ENCODE measurements around the gene PTK6.

PTK6 gene

DNA sequence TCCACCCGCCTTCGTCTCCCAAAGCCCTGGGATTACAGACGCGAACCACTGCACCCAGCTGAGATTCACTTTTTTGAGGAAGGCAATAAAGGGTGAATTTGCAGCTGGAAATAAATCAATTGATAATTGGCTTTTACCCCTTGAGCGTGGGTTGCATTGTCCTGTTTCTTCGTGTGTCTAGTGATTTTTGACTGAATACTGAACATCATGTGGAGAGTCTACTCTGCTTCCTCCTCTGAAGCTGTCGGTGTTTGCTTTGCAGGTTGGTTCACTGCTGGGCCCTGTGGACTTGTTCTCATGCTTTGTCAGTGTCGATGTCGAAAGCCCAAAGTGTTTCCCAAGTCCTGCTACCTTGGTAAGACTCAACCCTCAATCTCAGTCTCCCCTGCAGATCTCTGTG, 32.5 kb downstream of the PTK6 start:
- no peak for DNase-seq

DNA sequence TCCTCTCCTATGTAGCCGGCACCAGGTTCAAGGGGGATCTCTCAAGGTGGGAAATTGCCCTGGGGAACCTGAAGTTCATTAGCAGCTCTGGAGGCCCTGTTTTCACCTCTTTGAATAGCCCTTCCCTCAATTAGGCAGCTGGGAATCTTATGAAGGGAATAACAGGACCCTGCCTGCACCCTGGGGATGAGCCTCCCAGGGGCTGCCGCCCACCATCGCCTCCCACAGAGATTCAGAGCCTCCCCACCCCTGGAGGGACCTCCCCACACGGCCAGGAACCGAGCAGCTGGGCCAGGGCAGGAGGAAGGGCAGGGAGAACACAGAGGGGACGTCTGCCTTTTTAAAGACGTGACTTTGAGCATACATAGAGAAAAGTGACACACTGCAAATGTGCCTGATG, 33.7 kb downstream of the PTK6 start:
- DNase-seq: no peak

DNA sequence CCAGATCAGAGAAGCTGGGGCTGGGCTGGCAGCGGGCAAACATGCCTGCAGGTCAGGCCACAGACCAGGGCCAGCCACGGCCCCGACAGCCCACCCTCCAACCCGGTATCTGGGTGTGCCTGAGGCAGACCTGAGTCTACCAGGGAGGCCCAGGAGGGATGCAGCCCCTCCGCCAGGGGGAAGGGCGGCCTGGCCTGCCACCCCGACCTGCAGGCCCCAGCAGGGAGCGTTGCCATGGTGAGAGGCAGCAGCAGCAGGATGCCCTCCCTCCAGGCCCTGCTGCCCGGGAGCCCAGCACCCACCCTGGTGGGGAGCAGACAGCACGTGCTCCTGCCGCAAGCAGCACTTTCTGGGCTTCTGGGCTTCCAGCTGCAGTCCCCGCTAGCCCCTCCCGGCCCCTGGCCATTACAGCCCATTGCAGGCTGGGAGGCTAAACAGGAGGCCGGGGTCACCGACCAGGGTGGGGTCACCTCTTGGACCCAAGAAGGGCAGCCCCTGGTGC, 34.5 kb downstream of the PTK6 start:
- no peak for DNase-seq

DNA sequence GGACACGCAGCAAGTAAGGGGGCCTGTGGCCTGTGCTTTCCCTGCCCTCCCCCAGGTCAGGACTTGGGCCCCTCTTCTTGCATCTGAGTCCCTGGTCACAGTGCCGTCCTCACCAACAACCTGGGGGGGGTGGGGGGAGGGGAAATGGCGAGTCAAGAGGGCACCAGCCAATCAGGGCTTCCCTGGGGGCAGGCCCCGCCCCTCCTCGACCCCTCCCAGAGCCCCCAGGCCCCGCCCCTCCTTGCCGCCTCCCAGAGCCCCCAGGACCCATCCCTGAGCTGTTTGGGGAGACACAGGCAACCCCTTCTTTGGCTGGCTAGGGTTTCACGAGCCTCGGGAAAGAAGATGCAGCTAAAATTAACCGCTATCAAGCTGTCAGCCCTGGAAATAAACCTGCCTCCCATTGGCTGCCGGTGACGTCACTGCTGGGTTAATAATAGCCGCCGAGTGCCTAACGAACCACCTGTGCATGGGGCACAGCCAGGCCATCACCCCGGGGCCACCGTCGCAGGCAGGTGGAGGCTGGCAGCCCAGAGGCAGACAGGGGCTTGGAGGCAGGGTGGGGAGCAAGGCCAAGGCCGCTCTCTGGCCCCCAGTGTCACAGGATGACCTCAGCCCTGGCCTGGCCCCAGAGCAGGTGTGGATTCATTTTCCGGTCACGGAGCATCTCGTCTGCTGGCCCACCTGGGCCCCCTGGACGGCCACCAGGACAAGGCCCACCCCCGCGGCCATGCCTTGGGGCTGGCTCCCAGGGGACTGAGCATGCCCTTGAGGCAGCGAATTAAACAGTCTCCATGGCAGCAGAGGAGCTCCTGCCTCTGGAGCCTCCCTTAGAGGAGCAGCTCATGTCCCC, 35.1 kb downstream of the PTK6 start:
- DNase-seq: no peak

DNA sequence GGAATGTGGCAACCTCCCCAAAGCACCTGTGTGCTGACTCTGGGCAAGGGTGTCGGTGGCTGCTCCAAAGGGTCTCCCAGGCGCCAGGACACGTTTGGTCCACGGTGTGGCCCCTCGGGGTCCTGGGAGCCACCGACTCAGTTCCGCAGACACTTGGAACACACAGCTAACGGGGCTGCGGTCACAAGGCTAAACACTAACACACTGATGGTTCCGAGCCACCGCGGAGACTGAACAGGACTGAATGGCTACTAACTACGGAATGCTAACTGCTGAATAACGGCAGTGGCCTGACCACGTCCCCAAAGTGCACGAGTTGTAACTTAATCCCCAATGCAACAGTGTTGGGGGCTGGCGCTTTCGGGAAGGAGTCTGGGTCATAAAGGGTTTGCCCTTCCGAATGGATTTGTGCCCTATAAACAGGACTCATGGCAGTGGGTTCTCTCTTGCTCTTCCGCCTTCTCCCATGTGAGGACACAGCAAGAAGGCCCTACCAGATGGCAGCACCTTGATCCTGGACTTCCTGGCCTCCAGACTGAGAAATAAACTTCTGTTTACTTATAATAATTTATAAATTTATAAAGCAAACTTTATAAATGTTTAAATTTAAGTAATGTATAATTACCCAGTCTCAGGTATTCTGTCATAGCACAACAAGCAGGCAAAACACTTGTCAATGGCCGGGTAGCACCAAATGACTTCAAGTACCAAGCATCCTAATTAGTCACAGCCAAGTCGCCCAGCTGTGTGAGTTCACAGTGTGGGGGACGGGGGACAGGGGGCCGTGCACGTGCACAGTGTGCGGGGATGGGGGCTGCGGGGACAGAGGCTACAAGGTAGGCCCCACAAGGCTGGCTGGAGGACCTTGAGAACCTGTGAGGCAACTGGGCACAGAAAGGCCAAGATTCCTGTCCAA, 36.0 kb downstream of the PTK6 start:
- DNase-seq: no peak

DNA sequence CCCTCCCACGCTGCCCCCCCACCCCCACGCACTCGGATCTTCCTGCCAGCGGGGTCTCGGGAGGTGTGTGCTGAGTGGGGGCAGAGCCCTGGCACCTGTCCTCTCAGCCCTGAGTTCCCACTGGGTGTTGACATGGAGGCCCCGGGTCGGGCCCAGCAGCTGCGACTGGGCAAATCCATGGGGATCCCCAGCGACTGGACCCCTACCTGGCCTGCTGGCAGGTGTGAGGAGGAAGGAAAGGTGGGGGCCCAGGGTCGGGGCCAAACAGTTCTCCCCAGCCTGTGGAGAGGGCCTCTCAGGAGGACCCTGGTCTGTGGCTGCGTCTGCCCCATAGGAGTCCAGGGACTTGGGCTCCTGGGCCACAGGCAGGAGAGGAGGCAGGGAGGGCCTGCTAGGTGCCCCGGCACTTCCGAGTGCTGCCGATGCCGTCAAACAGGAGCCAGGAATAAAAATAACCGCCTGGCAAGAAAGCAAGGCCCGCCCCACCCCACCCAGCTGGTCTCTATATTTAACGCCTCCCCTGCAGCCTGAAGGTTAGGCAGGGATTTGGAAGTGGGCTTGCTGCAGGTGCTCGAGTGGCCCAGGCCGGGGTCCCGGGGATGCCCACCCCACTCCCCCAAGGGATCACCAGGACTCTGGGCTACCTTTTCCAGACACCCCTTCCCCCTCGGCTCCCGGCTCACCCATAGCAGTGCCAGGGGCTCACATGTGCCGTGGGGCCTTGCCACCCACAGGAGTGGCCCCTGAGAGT, 36.9 kb downstream of the PTK6 start:
- DNase-seq: no peak

DNA sequence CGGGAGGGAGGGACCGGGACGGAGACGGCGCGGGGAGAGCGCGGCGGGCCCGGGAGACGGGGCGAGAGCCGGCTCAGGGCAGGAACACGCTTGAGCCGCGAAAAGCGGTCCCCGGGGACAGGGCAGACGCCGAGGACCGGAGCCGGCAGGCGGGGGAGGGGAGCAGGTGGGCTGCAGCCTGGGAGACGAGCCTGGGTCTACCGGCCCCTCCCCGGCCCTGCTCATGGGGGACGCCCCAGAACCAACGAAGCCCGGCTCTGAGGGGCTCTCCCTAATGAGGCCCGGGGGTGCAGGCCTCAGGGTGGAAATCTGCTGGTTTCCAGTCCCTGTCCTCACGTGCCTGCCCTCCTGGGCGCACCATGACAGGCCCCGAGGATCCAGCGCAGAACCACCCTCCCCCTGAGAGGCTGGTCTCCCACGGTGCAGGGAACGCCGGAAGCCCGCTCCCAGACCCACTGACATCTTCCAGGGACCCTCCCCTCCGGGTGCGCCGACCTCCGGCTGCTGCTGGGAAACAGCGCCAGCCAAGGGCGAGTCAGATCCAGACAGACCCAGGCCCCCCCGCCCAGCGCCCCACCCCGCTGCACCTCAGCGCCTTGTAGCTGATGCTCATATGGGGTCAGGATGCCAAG, 37.7 kb downstream of the PTK6 start:
- no peak for DNase-seq

DNA sequence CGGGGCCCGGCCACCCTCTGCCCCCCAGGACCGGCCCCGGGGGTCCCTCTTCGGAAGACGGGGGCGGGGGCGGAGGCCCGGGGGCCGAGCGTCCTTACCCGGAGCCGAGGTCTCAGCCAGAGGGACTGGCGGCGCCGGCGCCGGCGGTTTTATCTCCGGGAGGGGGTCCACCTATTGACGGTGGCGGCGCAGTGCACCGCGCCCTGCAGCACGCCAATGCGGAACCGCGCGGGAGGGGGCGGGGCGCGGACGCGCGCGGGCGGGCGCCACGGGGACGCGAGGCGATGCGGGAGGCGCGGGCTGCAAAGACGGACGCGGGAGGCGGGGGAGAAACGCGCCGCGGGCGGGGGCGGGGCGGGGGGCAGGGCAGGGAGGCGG, 38.2 kb downstream of the PTK6 start, which contains the start of gene EEF1A2:
EEF1A2 (minus strand) TSS at position 124 of the 378 bp plus-strand sequence. CDS start 1,320 bp downstream, outside the sequence.
- DNase-seq: peak; percentile 45 to 48

DNA sequence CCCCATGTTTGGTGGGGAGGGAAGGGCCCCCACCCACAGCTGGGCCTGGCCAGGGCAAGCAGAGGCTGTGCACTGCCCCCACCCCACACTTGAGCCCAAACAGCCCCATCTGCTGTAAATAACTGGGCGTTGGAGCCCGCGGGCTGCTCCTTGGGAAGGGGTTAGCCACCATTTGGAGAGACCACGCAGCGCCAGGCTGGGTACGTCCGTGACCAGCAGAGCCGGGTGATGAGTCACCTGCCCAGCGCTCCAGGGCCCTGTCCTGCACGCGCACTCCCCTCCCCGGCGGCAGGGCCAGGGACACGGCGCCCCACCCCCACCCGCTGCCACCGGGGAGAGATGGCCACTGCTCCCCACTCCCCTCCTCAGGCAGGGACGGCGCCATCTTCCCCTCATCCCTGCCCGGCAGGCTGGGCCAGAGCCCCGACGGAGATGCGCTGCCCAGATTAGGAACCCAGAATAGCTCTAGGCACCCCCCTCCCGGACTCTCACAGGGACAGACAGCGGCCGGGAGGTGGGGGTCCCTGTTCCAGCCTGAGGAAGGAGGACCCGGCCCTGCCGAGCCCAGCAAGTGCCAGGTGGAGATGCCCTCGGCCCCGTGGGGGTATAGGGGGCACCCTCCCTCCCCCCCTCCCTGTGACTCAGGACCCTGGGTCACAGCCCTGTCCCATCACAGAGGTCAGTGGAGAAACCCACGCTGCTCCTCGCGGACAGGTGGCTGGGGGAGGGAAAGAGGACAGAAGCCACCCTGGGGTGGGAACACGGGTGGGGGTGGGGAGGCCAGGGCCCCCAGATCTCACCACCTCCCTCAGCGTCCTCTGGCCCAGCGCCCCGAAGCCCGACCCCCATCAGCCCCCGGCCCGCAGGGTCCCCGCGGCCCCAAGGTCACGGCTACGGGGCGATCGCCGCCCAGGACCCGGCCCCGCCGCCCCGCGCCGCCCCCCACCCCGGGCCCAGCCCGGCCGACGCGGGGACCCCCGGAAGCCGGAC, 38.9 kb downstream of the PTK6 start:
- no peak for DNase-seq

DNA sequence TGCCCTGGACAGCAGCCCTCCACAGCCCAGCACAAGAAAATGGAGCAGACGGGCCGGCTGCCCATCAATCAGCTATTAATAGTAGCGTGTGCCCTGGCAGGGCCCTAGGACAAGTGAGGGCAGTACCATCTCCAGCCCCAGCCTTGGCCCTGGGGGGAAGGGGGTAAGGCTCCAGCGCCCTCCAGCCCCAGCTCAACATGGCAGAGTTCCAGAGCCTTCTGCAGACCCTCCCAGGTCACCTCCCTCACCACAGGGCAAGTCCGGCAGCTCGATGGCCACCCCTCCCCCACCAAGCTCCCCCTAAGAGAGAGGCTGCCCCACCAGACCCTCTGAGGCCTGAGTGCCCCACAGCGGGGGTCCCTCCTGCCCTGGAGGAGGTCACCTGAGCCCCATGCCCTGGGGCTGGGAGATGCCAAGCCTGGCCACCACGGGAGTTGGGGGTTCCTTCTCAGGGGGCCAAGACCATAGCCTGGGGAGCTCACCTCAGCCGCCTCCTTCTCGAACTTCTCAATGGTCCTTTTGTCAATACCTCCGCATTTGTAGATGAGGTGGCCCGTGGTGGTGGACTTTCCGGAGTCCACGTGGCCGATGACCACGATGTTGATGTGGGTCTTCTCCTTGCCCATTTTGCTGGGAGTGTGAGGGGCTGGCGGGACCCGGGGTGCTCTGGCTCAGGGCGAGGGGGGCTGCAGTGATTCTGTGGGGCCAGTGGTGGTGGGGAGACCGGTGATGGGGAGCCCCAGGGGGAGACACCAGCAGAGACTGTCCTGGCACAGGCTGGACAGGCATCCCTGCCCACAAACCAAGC, 39.8 kb downstream of the PTK6 start:
- no peak for DNase-seq

DNA sequence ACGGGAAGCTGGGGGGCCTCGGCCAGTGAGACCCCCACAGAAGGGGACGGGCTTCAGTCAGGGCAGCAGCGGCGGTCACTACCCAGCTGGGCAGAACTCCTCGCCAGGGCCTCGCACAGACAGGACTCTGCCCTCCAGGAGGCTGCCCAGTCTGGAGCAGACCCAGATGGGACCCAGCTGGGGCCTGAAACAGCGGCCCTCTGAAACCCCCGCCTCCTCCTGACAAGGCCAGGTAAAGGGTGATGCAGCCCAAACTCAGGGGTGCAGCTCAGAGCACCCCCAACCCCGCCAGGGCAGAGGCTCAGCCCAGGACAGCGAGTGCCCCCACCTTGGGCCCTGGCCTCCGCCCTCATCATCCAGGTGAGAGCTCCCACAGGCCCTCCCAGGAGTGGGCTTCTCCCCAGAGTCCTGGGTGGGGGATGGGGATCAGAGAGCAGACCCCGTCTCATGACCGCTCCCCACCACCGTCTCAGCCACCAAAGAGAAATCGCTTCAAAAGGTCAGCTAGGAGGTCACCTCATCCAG, 40.5 kb downstream of the PTK6 start:
- no peak for DNase-seq

DNA sequence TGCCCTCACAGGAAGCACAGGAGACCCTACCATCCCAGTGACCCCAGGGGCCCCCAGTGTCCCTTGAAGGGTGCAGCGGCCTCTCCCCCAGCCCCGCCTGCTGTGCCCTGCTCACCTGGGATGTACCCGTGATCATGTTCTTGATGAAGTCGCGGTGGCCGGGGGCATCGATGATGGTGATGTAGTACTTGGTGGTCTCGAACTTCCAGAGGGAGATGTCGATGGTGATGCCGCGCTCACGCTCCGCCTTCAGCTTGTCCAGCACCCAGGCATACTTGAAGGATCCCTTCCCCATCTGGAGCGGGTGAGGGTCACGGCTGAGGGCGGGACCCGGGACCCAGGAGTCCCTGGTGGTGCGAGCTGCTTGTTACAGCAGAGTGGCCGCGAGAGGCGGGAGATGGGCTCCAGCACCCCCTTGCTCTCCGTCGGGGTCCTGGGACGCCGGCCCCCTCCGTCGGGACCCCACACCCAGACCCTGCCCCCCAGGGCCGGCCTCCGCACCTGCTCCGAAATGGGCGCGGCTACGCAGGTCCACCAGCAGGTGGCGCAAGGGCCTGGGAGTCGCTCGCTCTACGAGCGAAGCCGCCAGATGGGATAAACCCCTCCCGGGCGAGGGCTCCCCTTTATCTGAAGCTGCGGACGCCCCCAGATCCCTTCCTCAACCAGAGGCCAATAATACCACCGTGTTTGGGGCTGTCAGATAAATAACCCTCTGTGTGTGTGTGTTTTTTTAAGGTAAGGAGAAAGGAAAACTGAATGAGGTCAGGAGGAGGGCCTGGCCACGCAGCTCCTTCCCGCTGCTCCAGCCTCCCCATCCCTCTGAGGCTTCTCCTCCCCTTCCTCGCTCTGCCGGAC, 41.2 kb downstream of the PTK6 start:
- DNase-seq: peak; percentile 76 to 81

DNA sequence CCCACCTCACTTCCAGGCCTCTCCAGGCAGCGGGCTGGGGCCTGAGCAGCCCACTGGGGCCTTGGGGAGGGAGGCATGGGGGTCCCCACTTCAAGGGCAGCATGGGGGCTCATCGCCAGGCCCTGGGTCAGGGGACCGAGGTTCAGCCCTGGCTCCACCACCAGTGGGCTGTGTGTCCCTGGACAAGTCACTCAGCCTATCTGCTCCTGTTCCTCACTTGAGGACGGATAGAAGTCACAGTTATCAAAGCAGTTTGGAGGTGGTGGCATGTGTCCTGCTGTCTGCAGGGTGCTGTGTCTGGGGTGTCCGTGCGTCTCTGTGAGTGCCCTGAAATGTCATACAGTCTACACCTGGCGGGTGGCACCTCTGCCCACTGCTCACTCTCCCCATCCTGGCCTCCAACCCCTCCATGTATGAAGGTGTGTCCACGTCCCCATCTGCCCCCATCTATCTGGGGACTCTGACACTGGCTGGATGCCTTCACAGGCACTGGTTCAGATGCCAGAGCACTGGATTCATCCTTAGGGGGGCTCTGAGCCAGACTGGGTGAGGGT, 41.9 kb downstream of the PTK6 start:
- DNase-seq: no peak

DNA sequence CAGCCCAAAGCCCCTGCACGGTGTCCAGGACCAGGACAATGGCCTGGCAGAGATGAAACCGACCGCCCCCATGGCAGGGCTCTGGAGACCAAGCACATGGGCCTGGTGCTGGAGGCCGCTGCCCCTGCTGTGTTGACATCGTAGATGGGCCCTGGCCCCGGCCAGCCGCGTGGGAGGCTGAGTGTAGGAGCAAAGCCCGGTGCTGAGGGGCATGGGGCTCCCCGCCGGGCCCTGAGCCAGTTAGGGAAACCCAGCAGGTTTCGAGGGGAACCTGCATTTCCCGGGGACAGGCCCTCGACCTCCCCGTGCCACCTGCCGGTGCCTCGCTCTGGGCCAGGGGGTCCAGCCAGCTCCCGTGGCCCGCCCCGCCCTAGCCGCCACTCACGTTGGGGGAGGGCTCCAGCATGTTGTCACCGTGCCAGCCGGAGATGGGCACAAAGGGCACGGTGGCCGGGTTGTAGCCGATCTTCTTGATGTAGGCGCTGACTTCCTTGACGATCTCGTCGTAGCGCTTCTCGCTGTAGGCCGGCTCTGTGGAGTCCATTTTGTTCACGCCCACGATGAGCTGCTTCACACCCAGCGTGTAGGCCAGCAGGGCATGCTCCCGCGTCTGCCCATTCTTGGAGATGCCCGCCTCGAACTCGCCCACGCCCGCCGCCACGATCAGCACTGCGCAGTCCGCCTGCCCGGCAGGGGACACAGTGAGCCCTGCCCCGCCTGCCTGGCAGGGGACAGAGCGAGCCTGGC, 42.6 kb downstream of the PTK6 start:
- no peak for DNase-seq

DNA sequence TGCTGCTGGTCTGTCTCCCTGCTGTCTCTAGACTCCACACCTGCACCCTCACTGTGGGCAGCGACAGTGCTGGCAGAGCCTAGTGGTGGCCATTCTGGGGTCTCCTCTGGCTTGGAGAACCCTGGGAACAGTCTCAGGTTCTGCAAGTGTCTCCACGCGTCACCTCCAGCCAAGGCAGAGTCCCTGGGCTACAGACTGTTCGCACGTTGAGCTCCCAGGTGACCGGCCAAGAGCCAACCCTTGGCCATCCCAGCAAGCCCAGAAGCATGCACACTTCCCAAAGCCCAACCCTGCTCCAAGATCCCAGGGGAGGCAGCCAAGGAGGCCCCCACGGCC, 43.1 kb downstream of the PTK6 start:
- no peak for DNase-seq

DNA sequence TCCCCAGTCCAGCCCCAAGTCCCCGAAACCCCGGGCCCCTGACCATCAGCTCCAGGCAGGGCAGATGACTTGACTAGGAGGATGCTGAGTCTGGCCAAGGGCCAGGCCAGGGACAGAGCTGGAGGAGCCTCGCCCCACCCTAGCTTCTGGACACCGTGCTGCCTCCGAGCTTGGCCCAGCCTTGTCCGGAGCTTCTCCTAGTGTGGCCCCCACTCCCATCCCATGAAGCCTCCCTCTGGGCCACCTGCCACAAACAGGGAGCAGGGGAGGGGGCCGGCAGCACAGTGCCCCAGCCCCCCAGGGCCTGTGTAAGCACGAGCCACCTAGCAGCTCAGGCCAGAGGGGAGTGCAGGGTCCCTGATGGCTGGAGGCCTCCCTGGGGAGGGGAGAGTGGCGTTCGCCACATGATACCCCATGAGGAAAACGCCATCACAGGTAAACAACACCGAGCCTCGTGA, 43.6 kb downstream of the PTK6 start:
- no peak for DNase-seq

DNA sequence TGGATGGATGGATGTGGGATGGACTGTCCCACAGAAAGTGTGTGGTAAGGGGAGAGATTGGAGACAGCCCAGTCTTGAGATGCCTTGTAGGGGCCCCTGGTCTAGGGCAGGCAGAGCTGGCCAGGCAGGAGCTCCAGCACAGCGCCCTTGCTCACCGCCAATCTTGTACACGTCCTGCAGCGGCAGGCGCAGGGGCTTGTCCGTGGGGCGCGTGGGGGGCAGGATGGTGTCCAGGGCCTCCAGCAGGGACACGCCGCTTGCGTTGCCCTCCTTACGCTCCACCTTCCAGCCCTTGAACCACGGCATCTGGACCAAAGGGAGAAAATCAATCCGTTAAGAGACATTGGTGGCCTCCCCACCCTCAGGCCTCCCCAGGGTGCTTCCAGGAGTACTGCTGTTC, 44.2 kb downstream of the PTK6 start:
- no peak for DNase-seq

DNA sequence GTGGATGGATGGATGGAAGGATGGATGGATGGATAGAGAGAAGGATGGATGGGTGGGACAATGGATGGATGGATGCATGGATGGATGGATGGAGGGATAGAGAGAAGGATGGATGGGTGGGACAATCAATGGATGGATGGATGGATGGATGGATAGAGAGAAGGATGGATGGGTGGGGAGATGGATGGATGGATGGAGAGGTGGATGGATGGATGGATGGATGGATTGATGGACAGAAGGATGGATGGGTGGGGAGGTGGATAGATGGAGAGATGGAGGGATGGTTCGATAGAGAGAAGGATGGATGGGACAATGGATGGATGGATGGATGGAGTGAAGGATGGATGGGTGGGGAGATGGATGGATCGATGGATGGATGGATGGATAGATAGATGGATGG, 44.7 kb downstream of the PTK6 start:
- no peak for DNase-seq

Measured in activated CD4-positive, alpha-beta T cell treated with anti-CD3 and anti-CD28 coated beads for 4 hours (primary cell).